ENCODE data around the gene TRIM8.

GRCh38 chr10:102679596-102679995, 35.3 kb downstream of the TRIM8 start:
- TF ChIP-seq ZKSCAN1 (IDR thresholded peaks at IDR 0.05; ENCODE audit: low read depth, low read length) (no peak), BACH1 (tag; IDR thresholded peaks at IDR 0.05) (no peak), BCLAF1 (IDR thresholded peaks at IDR 0.05; ENCODE audit: borderline replicate concordance in 1 of 2, control insufficient read depth in 1 of 2, low read depth in 2 of 2, low read length in 1 of 2) (no peak), MNT (conservative IDR thresholded peaks at IDR 0.05) (no peak), TAF7 (tag; IDR thresholded peaks at IDR 0.05) (no peak)
